Ecto neural progenitor cell (in vitro differentiated cells): ENCODE measurements around the gene BMPER.

Source experiments
- DNase-seq: peaks from one replicate; pipeline ENCODE4 v3.0.0-alpha.2; 2018; ENCODE audit warnings: low spot score

The BMPER gene

GRCh38 chr7:34064519-34065158 is 159.3 kb downstream of the BMPER start:
- no peak for DNase-seq

- no peak for DNase-seq
These were observed 161.1 kb downstream of the BMPER start for GRCh38 chr7:34066411-34066810.

GRCh38 chr7:34067005-34067778 is 161.9 kb downstream of the BMPER start:
- DNase-seq = no peak

DNA sequence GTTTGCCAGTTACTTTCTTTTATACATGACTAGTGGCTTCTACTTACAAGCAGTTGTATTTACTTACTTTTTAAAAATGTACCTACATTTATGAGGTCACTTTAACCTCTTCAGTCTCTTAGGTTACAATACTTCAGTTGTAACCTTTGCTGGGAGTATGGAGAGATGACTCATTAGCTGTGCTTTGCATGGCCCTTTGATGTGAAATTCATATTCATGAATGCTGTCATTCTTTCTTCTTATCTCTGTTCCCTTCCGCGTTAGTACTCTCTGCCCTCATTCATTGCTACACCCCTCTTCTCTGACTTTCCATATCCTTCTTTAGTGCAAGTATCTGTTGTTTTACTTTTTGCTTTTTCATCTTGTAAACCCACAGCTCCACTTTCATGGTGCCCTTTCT is 164.3 kb downstream of the BMPER start:
- DNase-seq = no peak

DNA sequence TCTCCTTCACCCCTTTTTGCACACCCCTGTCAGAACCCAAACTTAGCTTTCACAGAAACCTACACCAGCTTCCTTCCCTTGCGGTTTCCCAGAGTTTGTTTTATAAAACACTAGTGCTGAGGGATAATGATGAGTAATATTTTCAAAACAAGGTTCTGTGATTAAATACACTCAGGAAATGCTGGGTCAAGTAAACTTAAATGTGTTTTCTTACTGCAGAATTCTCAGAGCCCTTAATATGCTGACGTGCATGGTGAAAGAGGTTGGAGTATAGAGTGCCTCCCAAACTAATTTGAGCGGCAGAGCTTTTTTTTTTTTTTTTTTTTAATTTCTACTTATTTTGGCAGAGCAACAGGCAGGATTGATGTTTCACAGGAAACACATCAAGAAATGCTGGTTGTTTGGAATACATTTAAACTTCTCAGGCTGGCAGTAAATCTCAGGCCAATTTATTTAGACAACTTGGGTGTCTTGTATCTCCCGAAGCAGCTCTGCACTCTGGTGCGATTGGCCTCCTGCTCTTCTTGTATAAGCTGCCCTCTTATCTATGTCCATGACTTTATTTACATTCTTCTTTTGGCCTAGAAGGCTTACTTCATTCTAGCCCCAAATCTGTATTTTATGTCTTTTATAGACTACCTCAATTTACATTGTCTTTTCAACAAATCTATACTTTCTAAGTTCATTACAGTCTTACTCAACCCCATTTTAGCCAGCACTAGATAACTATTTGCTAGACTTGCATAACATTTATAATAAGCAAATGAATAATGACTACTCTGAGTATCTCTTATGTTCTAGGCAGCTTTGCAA is 165.4 kb downstream of the BMPER start:
- no peak for DNase-seq

GRCh38 chr7:34073676-34074075 is 168.3 kb downstream of the BMPER start:
- no peak for DNase-seq

- no peak for DNase-seq
These were observed 169.1 kb downstream of the BMPER start for GRCh38 chr7:34074421-34074820.

DNA sequence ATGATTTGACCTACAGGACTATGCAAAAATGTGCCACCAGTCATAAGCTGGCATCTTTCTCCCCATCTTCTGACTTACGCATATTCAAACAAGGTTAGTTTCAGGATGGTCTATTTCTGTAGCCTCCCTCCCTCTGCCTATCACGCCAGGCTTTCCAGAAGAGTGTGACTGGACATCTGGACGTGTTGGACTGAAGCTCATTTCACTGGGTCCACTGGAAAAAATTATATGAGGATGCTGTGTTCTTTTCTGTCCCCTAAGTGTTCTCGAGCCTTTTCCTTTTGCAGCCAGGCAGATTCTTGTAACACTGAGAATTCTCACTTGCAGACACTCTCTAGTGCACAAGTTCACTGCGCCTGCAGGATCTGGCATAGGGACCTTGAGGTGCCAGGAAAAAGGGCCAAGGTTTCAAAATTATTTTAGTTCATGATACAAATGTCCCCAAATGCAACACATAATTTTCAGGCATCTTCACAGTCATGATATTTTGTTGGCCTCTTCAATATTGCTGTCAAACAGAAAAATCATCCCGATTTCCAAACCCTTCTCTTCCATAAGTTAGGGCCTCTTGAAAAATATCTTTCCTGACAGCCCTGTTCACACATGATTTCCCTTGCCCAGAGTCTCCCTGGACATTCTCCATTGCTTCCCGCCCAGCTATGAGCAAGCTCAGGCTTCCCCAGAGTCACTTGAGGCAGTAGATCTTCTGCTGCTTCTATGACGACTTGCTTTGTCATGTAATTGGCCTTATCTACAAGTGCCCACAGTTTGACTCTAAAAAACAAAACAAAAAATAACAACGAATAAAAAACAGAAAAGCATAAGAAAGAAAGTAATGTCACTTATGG is 170.4 kb downstream of the BMPER start:
- no peak for DNase-seq

DNA sequence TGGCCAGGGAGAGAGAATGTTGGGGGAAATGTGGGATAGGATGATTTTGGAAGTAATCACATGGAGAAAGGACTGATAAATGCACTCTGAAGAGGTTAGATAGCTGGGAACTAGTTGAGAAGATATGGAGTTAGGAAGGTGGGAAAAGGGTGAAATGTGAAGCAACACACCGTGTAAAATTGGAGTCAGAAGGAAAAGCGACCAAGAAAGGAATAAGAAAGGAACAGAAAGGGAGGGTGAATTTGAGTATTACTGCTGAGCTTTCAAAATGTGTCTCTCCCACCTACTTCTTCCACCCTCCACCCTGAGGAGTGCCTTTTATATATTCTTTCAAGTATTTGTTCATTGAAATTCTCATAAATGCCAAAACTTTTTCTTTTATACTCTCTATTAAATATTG is 171.8 kb downstream of the BMPER start:
- no peak for DNase-seq

DNA sequence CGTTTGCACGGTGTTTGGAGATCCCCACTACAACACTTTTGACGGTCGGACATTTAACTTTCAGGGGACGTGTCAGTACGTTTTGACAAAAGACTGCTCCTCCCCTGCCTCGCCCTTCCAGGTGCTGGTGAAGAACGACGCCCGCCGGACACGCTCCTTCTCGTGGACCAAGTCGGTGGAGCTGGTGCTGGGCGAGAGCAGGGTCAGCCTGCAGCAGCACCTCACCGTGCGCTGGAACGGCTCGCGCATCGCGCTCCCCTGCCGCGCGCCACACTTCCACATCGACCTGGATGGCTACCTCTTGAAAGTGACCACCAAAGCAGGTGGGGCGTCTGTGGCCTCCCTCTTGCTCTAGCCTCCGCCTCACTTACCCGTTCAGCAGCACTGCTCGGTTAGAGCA is 173.5 kb downstream of the BMPER start:
- no peak for DNase-seq

DNA sequence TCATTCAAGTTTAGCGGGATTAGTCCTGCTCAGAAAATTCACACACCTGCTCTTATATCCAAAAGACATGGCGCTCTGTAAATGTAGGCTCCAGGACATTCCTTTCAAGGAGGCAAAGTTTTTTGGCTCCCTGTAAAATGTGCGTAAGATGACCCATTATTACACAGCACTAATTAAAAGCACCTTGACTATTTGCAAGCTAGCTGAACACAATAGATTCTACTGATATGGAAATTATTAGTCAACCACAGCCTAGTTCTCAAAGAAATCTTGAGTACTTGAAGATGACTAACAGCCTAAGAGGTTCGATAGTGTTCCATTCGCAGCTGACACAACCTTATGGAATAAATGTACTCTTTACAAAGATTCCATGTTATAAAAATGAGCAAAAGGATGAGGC is 175.2 kb downstream of the BMPER start:
- DNase-seq = no peak

DNA sequence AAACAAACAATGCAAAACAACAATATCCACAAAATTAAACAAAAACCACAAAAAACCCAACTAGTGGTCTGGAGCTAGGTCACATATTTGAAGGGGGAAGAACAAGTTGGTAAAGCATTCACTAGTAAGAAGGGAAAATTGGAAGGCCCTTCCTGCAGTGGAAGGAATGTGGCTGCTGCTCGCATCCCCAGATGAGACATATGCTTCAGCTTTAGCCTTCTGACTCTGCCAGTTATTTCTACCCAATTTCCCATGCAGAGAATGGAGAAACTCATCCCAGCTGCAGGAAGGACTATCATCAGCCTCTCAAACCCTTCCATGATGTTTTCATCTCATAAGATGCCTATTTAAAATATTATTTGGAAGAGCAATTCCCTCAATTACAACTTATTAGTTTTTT is 176.6 kb downstream of the BMPER start:
- DNase-seq = no peak

DNA sequence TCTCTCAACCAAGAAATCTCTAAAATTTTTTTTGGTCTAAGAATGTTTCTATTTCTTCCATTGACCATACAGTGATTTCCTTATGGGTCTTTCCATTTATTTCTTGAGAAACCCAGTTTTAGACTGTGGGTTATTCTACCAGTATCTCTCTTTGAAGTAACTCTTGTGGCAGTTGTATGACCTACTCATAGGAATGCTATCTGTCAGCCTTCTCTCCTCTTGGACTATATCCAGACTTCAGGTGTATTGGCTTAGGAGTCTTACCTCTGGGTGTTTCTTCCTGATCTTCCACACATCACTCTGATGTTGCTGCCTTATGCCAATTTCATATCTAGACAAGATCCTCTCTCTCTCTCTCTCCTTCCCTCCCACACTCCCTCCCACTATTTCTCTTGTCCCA is 178.1 kb downstream of the BMPER start:
- DNase-seq = no peak

DNA sequence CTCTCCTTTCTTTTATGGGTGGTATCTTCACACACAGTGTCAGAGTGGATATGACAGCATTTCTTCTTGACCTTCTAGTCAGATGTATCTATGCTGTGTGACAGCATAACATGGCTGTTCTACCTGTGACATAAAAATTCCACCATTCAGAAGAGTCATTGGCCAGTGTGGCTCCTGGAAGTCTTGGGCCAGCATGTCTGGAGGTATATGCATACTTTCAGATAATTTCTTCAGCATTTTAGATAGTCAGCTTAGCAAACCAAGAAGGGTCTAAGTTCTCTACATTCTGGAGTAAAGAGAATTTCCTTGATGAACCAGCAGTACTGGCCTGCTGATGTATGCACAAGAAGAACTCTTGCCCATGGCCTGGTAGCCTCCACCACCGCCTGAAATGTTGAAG is 179.3 kb downstream of the BMPER start:
- DNase-seq = no peak

GRCh38 chr7:34086064-34086463 is 180.7 kb downstream of the BMPER start:
- no peak for DNase-seq

DNA sequence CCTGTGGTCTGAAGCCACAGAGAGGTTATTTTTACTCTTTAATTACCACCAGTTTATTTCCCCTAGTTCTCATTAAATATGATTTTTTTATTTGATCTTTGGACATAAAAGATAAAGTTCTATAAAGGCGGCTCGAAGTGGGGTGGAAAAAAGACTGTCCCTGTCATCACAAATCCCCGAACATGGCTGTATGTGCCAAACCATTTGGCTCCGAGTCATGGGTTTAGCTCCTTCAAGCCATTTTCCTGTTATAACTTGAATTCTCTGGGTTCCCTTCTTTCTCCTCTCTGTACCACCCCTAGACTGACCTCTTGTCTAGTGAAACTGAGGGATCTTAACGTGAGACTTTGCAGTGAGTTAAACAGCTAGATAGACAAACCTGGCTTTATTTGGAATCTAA is 181.6 kb downstream of the BMPER start:
- DNase-seq = no peak

- peak; percentile 72 for DNase-seq
These were observed 182.9 kb downstream of the BMPER start for GRCh38 chr7:34087892-34088891.

DNA sequence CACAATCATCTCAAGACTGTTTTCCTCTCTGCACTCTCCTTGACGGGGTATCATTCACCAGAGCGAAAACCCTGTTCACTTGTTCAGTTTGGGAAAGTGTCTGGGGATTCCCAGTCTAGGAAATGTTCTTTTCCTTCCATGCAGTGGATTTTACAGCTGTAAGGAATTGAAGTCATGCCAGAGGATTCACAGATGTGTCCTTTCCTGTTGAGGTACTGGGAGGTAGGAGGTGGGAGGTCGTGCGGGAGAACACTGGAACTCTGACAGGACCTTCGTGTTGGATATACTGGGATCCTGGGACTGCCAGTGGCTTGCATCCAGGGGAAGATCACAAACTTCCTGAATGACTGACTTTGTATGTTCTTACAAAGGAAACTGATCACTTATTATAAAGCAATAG is 185.5 kb downstream of the BMPER start:
- DNase-seq = no peak

- no peak for DNase-seq
These were observed 186.1 kb downstream of the BMPER start for GRCh38 chr7:34091321-34091917.

DNA sequence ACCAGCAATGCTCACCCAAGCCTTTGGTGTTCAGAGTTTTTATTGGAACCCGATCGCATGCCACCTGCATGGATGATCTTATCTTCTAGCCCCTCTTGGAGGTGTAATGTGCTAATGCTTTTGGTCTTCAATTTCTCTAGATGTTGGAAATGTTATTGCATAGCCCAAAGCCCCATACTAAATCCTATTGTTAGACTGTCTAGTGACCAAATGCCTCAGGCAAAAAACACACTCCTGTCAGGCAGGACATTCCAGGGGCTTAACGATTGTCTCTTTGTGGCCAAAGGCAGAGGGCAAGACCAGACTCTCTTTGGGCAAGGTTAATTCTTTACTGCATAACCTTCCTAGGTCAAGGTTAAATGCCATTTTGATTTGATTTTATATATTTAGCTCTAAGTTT is 187.9 kb downstream of the BMPER start:
- no peak for DNase-seq
